Erythroblast (primary cell): Measurements from ENCODE around the gene CDH22.

Experiments
- GATA1 ChIP-seq: IDR thresholded peaks from 2 replicates; pipeline ENCODE4 v1.6.1; 2011; ENCODE audit warnings: low read depth, mild to moderate bottlenecking, control low read depth, low read length, moderate library complexity
- POLR2A ChIP-seq: IDR thresholded peaks from 2 replicates; pipeline ENCODE4 v1.6.1; 2011; ENCODE audit warnings: mild to moderate bottlenecking, low read length

- no peak for TF ChIP-seq POLR2A
- no peak for TF ChIP-seq GATA1
Observed at GRCh38 chr20:46211331-46211722, 97.0 kb downstream of the CDH22 start.
